ENCODE data around the gene CALD1. TPM values are rescaled to one million over a fixed set of nuclear protein-coding genes. Genes with fewer than 3 reads are reported as not detected.
A peak's percentile ranks its signal among the peaks of the same experiment; 100 is the strongest.

Gene CALD1
- polyA plus RNA-seq, 6 donors from 2014 or later, result 0.12 to 1.3 (median 0.64) TPM; not detected in 1

- Mint-ChIP-seq H3K4me1 (peaks cover 0 to 9% (median 6%) of the 10 kb centered on the region in 3 donors), H3K9me3 (no peaks in the 10 kb centered on the region), H3K27ac (no peak overlapping the region), H3K4me3 (no peak overlapping the region), H3K36me3 (no peaks in the 10 kb centered on the region), H3K27me3 (peaks cover 0 to 9% (median 4%) of the 10 kb centered on the region in 3 donors)
- ATAC-seq (ENCODE audit: low read depth in 2 of 2), result no peak
- DNase-seq, result no peak
These were observed 125.9 kb downstream of the CALD1 start for GRCh38 chr7:134905375-134905774.

GRCh38 chr7:134907000-134907399, 127.6 kb downstream of the CALD1 start:
- Mint-ChIP-seq H3K36me3 (no peaks in the 10 kb centered on the region), H3K4me3 (no peak overlapping the region), H3K9me3 (peaks cover 0 to 3% (median 0%) of the 10 kb centered on the region in 7 donors), H3K27ac (no peak overlapping the region), H3K4me1 (peaks cover 0 to 5% (median 0%) of the 10 kb centered on the region in 3 donors), H3K27me3 (peaks cover 0 to 9% (median 4%) of the 10 kb centered on the region in 3 donors)
- ATAC-seq (ENCODE audit: low read depth in 2 of 2), result no peak
- no peak for DNase-seq

GRCh38 chr7:134907639-134908038, 128.2 kb downstream of the CALD1 start:
- DNase-seq (no peak), ATAC-seq (ENCODE audit: low read depth in 2 of 2) (no peak)
- H3K27me3 Mint-ChIP-seq, result peaks cover 0 to 9% (median 4%) of the 10 kb centered on the region in 3 donors
- H3K4me3 Mint-ChIP-seq, result no peak overlapping the region
- H3K9me3 Mint-ChIP-seq, result peaks cover 0 to 3% (median 0%) of the 10 kb centered on the region in 7 donors
- H3K4me1 Mint-ChIP-seq, result peaks cover 0 to 5% (median 0%) of the 10 kb centered on the region in 3 donors
- H3K27ac Mint-ChIP-seq, result no peak overlapping the region
- H3K36me3 Mint-ChIP-seq, result no peaks in the 10 kb centered on the region

GRCh38 chr7:134908289-134908688, 128.9 kb downstream of the CALD1 start:
- no peak for DNase-seq
- peaks cover 0 to 3% (median 0%) of the 10 kb centered on the region in 7 donors for H3K9me3 Mint-ChIP-seq
- H3K4me3 Mint-ChIP-seq, result no peak overlapping the region
- H3K27ac Mint-ChIP-seq, result no peak overlapping the region
- H3K4me1 Mint-ChIP-seq, result peaks cover 0 to 5% (median 0%) of the 10 kb centered on the region in 3 donors
- H3K36me3 Mint-ChIP-seq, result no peaks in the 10 kb centered on the region
- no peak for ATAC-seq (ENCODE audit: low read depth in 2 of 2)
- peaks cover 0 to 9% (median 4%) of the 10 kb centered on the region in 3 donors for H3K27me3 Mint-ChIP-seq

- H3K4me1 Mint-ChIP-seq, result peaks cover 0 to 5% (median 0%) of the 10 kb centered on the region in 3 donors
- no peak for ATAC-seq (ENCODE audit: low read depth in 2 of 2)
These were observed 130.9 kb downstream of the CALD1 start for GRCh38 chr7:134910214-134910890.

GRCh38 chr7:134910968-134911367, 131.5 kb downstream of the CALD1 start:
- no peak for ATAC-seq (ENCODE audit: low read depth in 2 of 2)
- no peak for DNase-seq
- peaks cover 3 to 9% (median 7%) of the 10 kb centered on the region in 3 donors for H3K27me3 Mint-ChIP-seq
- H3K9me3 Mint-ChIP-seq, result peaks cover 0 to 3% (median 0%) of the 10 kb centered on the region in 7 donors
- H3K27ac Mint-ChIP-seq, result no peak overlapping the region
- H3K4me1 Mint-ChIP-seq, result peaks cover 0 to 5% (median 0%) of the 10 kb centered on the region in 3 donors
- H3K4me3 Mint-ChIP-seq, result peak overlapping the region in 1 of 8 donors; percentile 40
- no peaks in the 10 kb centered on the region for H3K36me3 Mint-ChIP-seq

More at GRCh38 chr7:134910214-134910890, 130.9 kb downstream of the CALD1 start:
- H3K27me3 Mint-ChIP-seq, result peaks cover 0 to 9% (median 7%) of the 10 kb centered on the region in 3 donors
- no peak for DNase-seq
- H3K36me3 Mint-ChIP-seq, result no peaks in the 10 kb centered on the region
- H3K4me3 Mint-ChIP-seq, result no peak overlapping the region
- no peak overlapping the region for H3K27ac Mint-ChIP-seq
- peaks cover 0 to 3% (median 0%) of the 10 kb centered on the region in 7 donors for H3K9me3 Mint-ChIP-seq

GRCh38 chr7:134916171-134916883, 136.9 kb downstream of the CALD1 start:
- DNase-seq (no peak), ATAC-seq (ENCODE audit: low read depth in 2 of 2) (no peak)
- H3K27ac Mint-ChIP-seq, result no peak overlapping the region
- no peaks in the 10 kb centered on the region for H3K4me1 Mint-ChIP-seq
- peaks cover 0 to 3% (median 0%) of the 10 kb centered on the region in 7 donors for H3K9me3 Mint-ChIP-seq
- H3K27me3 Mint-ChIP-seq, result peaks cover 0 to 17% (median 3%) of the 10 kb centered on the region in 3 donors
- H3K4me3 Mint-ChIP-seq, result no peak overlapping the region
- H3K36me3 Mint-ChIP-seq, result no peaks in the 10 kb centered on the region

GRCh38 chr7:134919240-134919641, 139.8 kb downstream of the CALD1 start:
- Mint-ChIP-seq H3K4me1 (no peaks in the 10 kb centered on the region), H3K27ac (no peak overlapping the region), H3K36me3 (no peaks in the 10 kb centered on the region), H3K27me3 (peaks cover 0 to 17% (median 3%) of the 10 kb centered on the region in 3 donors), H3K4me3 (no peak overlapping the region), H3K9me3 (no peaks in the 10 kb centered on the region)
- DNase-seq (no peak), ATAC-seq (ENCODE audit: low read depth in 2 of 2) (no peak)

GRCh38 chr7:134920026-134920753, 140.8 kb downstream of the CALD1 start:
- ATAC-seq (ENCODE audit: low read depth in 2 of 2) (no peak), DNase-seq (no peak)
- H3K27ac Mint-ChIP-seq, result no peak overlapping the region
- peaks cover 1 to 17% (median 3%) of the 10 kb centered on the region in 3 donors for H3K27me3 Mint-ChIP-seq
- no peak overlapping the region for H3K4me3 Mint-ChIP-seq
- no peaks in the 10 kb centered on the region for H3K36me3 Mint-ChIP-seq
- H3K4me1 Mint-ChIP-seq, result no peaks in the 10 kb centered on the region
- peaks cover 0 to 7% (median 0%) of the 10 kb centered on the region in 7 donors for H3K9me3 Mint-ChIP-seq

- Mint-ChIP-seq H3K9me3 (peaks cover 0 to 7% (median 0%) of the 10 kb centered on the region in 7 donors), H3K27ac (no peak overlapping the region), H3K4me1 (no peaks in the 10 kb centered on the region), H3K4me3 (no peak overlapping the region), H3K27me3 (peaks cover 0 to 8% (median 6%) of the 10 kb centered on the region in 3 donors), H3K36me3 (no peaks in the 10 kb centered on the region)
- ATAC-seq (ENCODE audit: low read depth in 2 of 2), result no peak
- DNase-seq, result no peak
These were observed 143.6 kb downstream of the CALD1 start for GRCh38 chr7:134922720-134923704.

GRCh38 chr7:134925766-134926165, 146.3 kb downstream of the CALD1 start:
- DNase-seq, result no peak
- Mint-ChIP-seq H3K27me3 (peaks cover 0 to 6% (median 0%) of the 10 kb centered on the region in 3 donors), H3K4me1 (no peaks in the 10 kb centered on the region), H3K9me3 (peaks cover 0 to 9% (median 2%) of the 10 kb centered on the region in 7 donors), H3K27ac (no peak overlapping the region), H3K4me3 (no peak overlapping the region), H3K36me3 (no peaks in the 10 kb centered on the region)
- ATAC-seq (ENCODE audit: low read depth in 2 of 2), result no peak

GRCh38 chr7:134926396-134926795, 147.0 kb downstream of the CALD1 start:
- Mint-ChIP-seq H3K36me3 (no peaks in the 10 kb centered on the region), H3K27me3 (peaks cover 0 to 6% (median 0%) of the 10 kb centered on the region in 3 donors), H3K4me3 (no peak overlapping the region), H3K4me1 (no peaks in the 10 kb centered on the region), H3K9me3 (peaks cover 0 to 9% (median 2%) of the 10 kb centered on the region in 7 donors), H3K27ac (no peak overlapping the region)
- no peak for DNase-seq
- no peak for ATAC-seq (ENCODE audit: low read depth in 2 of 2)

Measured in naive B cell (primary cell).